Activated T-helper 2 cell treated with anti-CD3 and anti-CD28 coated beads, Interferon-gamma antibody, Interleukin-2, Interleukin-4, amounts not matched to agents 10 μg/mL and 5 μg/mL and 100 μg/mL, durations not matched to agents 14 hours and 24 hours and 36 hours (primary cell): ENCODE results near the gene DDX24. TPM values are rescaled to one million over a fixed set of nuclear protein-coding genes. Genes with fewer than 3 reads are reported as not detected.
"Not testable (repeated sequence)": the region's sequence is repeated elsewhere in the genome, so short reads cannot be mapped to it uniquely, and the experiment has no call there.

Source experiments
- DNase-seq: peaks from one replicate; pipeline ENCODE4 v3.0.0; 2021; ENCODE audit warnings: low spot score
- H3K27ac Mint-ChIP-seq: one replicate; pipeline ENCODE4 v1.8.0; 2021; ENCODE audit warnings: mixed read lengths
- H3K27me3 Mint-ChIP-seq: one replicate; pipeline ENCODE4 v1.8.0; 2021; ENCODE audit warnings: low read depth, mixed read lengths
- H3K36me3 Mint-ChIP-seq: one replicate; pipeline ENCODE4 v1.8.0; 2021; ENCODE audit warnings: low read depth, mixed read lengths
- H3K4me1 Mint-ChIP-seq: one replicate; pipeline ENCODE4 v1.8.0; 2021; ENCODE audit warnings: low read depth, mixed read lengths
- H3K4me3 Mint-ChIP-seq: one replicate; pipeline ENCODE4 v1.8.0; 2021; ENCODE audit warnings: low read depth, mild to moderate bottlenecking, moderate library complexity, mixed read lengths
- H3K9me3 Mint-ChIP-seq: one replicate; pipeline ENCODE4 v1.8.0; 2021; ENCODE audit warnings: mixed read lengths
- intact Hi-C: fragments of 100-400 bp; cut with micrococcal nuclease; formaldehyde crosslinking; loops from one replicate; pipeline ENCODE4 v1.15.1; 2023
- total RNA-seq: library from RNA; stranded (reverse); gene quantifications from 2 replicates; pipeline ENCODE4 v1.2.3, GENCODE V29; 2022

DDX24 gene
- total RNA-seq, 1 donor from 2014 or later = 277 TPM

DNA sequence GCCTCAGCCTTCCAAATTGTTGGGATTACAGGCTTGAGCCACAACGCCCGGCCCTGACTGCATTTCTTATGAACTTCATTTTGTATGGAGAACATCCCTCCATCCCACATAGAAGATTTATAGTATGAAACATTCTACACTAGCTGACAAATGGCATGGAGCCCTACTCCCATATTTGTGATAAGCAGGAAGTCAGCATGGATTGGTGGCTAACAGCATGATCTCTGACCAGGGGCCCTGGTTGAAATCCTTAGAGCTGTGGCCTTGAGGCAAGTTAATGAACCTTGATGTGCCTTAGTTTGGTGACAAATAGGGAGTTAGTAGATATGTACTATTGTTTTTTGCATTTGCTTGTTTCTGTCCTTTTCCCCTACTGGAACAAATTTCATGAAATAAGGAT is 12.4 kb upstream of the DDX24 start:
- Mint-ChIP-seq H3K9me3 (no peaks in the 10 kb centered on the region), H3K27me3 (no peaks in the 10 kb centered on the region), H3K4me1 (no peaks in the 10 kb centered on the region), H3K36me3 (no peaks in the 10 kb centered on the region), H3K4me3 (no peak overlapping the region), H3K27ac (no peak overlapping the region)
- intact Hi-C loops = no loop called here
- no peak for DNase-seq

GRCh38 chr14:94089479-94089878 is 8.5 kb upstream of the DDX24 start:
- DNase-seq = no peak
- no peaks in the 10 kb centered on the region for H3K27me3 Mint-ChIP-seq
- peaks cover 12% of the 10 kb centered on the region for H3K36me3 Mint-ChIP-seq
- H3K27ac Mint-ChIP-seq = no peak overlapping the region
- no peak overlapping the region for H3K4me3 Mint-ChIP-seq
- peaks cover 3% of the 10 kb centered on the region for H3K9me3 Mint-ChIP-seq
- intact Hi-C loops = no loop called here
- H3K4me1 Mint-ChIP-seq = no peaks in the 10 kb centered on the region

DNA sequence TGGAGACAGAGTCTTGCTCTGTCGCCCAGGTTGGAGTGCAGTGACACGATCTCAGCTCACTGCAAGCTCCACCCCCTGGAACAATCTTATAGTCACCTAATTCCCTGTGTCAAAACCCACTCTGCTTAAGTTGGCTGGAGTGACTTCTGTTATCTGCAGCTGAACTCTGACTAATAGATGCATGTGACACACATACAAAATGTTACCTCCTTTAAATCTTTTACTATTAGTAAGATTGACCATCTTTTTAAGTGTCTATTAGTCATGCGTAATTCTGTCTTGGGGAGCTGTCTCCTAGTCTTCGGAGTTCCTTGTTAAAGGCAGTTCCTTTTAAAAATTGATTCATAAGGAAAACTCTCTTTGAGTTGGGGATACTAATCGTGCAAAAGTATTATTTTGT is 7.5 kb upstream of the DDX24 start:
- no peaks in the 10 kb centered on the region for H3K4me1 Mint-ChIP-seq
- intact Hi-C loops = no loop called here
- no peak for DNase-seq
- H3K4me3 Mint-ChIP-seq = no peak overlapping the region
- H3K36me3 Mint-ChIP-seq = peaks cover 14% of the 10 kb centered on the region
- peaks cover 3% of the 10 kb centered on the region for H3K9me3 Mint-ChIP-seq
- no peak overlapping the region for H3K27ac Mint-ChIP-seq
- H3K27me3 Mint-ChIP-seq = no peaks in the 10 kb centered on the region

GRCh38 chr14:94087891-94088290 is 6.9 kb upstream of the DDX24 start:
- intact Hi-C loops = no loop called here
- Mint-ChIP-seq H3K9me3 (peaks cover 3% of the 10 kb centered on the region), H3K4me3 (no peak overlapping the region), H3K4me1 (peaks cover 4% of the 10 kb centered on the region), H3K36me3 (peaks cover 20% of the 10 kb centered on the region), H3K27ac (no peak overlapping the region), H3K27me3 (no peaks in the 10 kb centered on the region)
- no peak for DNase-seq

- Mint-ChIP-seq H3K27me3 (no peaks in the 10 kb centered on the region), H3K36me3 (peaks cover 62% of the 10 kb centered on the region), H3K4me3 (peak overlapping the region; percentile 99), H3K27ac (peak overlapping the region; percentile 100), H3K9me3 (peaks cover 3% of the 10 kb centered on the region), H3K4me1 (peaks cover 47% of the 10 kb centered on the region)
- no peak for DNase-seq
- intact Hi-C loops = loop anchor here (1.0 to 5.0 kb wide), 5 partner anchors 25 to 91 kb away; partner anchors contain the start of genes OTUB2 and PPP4R4
These were observed 401 bp upstream of the DDX24 start for GRCh38 chr14:94081386-94081820.

DNA sequence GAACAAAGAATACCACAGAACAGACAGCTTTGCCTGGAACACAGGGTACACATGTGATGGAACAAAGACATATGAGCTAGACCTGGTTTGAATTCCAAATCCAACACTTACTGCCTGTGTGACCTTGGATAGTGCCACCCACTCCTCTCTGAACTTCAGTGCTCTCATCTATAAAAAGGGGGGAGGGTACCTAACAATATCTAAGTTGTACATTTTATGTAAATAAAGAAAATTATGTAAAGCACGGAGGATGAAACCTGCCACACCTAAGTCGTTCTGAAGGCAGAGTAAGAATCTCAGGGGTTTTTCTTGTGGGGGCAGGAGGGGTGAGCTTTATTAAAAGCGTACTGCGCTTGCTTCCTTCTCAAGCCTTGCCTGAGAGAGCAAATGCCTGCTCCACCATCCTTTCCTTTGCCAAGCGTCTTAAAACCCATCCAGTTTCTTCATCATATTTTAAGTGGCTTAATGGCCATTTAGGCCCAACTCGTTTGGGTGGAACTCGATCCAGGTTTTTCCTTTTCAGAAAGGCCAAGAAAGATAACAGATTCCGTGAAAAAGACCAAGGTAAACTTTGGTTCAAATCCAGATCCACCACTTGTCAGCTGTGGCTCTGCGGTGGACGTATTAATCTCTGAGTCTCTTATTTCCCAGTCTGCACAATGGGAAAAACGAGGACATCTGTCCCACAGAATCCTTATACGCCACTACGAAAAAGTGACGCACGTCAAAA is 946 bp downstream of the DDX24 start:
- peaks cover 69% of the 10 kb centered on the region for H3K36me3 Mint-ChIP-seq
- peak overlapping the region; percentile 100 for H3K27ac Mint-ChIP-seq
- no peaks in the 10 kb centered on the region for H3K27me3 Mint-ChIP-seq
- intact Hi-C loops = loop anchor here (2.0 to 5.0 kb wide), 4 partner anchors 23 to 92 kb away; partner anchors contain the start of genes OTUB2 and PPP4R4
- peak overlapping the region; percentile 99 for H3K4me3 Mint-ChIP-seq
- H3K4me1 Mint-ChIP-seq = peaks cover 51% of the 10 kb centered on the region
- DNase-seq = no peak
- peaks cover 9% of the 10 kb centered on the region for H3K9me3 Mint-ChIP-seq

- Mint-ChIP-seq H3K9me3 (peaks cover 24% of the 10 kb centered on the region), H3K27me3 (no peaks in the 10 kb centered on the region), H3K36me3 (peaks cover 74% of the 10 kb centered on the region), H3K27ac (no peak overlapping the region), H3K4me3 (peak overlapping the region; percentile 55), H3K4me1 (peaks cover 47% of the 10 kb centered on the region)
- DNase-seq = no peak
- intact Hi-C loops = no loop called here
These were observed 3.2 kb downstream of the DDX24 start for GRCh38 chr14:94077823-94078222.

- no peak for DNase-seq
- no peaks in the 10 kb centered on the region for H3K27me3 Mint-ChIP-seq
- intact Hi-C loops = no loop called here
- H3K4me1 Mint-ChIP-seq = peaks cover 44% of the 10 kb centered on the region
- peaks cover 77% of the 10 kb centered on the region for H3K36me3 Mint-ChIP-seq
- H3K27ac Mint-ChIP-seq = no peak overlapping the region
- H3K4me3 Mint-ChIP-seq = peak overlapping the region; percentile 51
- peaks cover 27% of the 10 kb centered on the region for H3K9me3 Mint-ChIP-seq
These were observed 3.7 kb downstream of the DDX24 start for GRCh38 chr14:94077111-94077821.

DNA sequence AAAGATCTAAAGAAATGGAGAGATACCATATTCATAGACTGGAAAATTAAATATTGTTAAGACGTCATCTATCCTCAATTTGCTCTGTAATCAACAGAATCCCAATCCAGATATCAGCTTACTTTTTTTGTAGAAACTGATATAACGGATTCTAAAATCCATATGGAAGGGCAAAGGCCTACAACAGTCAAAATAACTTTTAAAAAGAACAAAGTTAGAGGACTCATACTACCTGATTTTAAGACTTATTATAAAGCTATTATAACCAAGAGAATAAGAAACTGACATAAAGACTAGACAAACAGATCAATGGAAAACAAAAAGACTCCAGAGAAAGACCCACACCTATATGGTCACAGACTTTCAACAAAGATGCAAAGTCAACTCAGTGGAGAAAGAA is 6.0 kb downstream of the DDX24 start:
- Mint-ChIP-seq H3K27me3 (no peaks in the 10 kb centered on the region), H3K36me3 (peaks cover 94% of the 10 kb centered on the region), H3K27ac (no peak overlapping the region), H3K4me3 (peak overlapping the region; percentile 1), H3K4me1 (peaks cover 36% of the 10 kb centered on the region), H3K9me3 (peaks cover 44% of the 10 kb centered on the region)
- intact Hi-C loops = no loop called here
- DNase-seq = no peak

DNA sequence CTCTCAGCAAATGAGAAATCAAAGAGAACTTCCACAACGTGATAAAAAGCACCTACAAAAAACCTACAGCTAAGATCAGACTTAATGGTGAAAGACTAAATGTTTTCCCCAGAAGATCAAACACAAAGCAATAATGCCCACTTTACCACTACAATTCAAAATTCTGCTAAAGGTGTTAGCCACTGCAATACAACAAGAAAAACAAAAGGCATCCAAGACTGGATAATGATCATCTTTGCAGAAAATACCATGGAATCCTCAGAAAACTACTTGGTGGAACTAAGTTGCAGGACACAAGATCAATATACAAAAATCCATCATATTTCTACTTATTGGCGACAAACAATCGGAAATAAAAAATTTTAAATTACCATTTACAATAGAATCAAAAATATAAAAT is 6.5 kb downstream of the DDX24 start:
- peaks cover 94% of the 10 kb centered on the region for H3K36me3 Mint-ChIP-seq
- intact Hi-C loops = no loop called here
- no peak overlapping the region for H3K27ac Mint-ChIP-seq
- no peak for DNase-seq
- no peak overlapping the region for H3K4me3 Mint-ChIP-seq
- no peaks in the 10 kb centered on the region for H3K27me3 Mint-ChIP-seq
- H3K4me1 Mint-ChIP-seq = peaks cover 32% of the 10 kb centered on the region
- peaks cover 49% of the 10 kb centered on the region for H3K9me3 Mint-ChIP-seq

DNA sequence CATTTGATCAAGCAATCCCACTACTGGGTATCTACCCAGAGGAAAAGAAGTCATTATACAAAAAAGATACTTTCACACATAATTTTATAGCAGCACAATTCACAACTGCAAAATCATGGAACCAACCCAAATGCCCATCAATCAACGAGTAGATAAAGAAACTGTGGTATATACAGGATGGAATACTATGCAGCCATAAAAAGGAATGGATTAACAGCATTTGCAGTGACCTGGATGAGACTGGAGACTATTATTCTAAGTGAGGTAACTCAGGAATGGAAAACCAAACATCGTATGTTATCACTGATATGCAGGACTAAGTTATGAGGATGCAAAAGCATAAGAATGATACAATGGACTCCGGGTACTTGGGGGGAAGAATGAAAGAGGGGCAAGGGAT is 8.9 kb downstream of the DDX24 start:
- H3K36me3 Mint-ChIP-seq = peaks cover 95% of the 10 kb centered on the region
- H3K27ac Mint-ChIP-seq, H3K27me3 Mint-ChIP-seq, DNase-seq, H3K4me3 Mint-ChIP-seq, intact Hi-C loops: not testable (repeated sequence)
- H3K9me3 Mint-ChIP-seq = peaks cover 73% of the 10 kb centered on the region
- peaks cover 27% of the 10 kb centered on the region for H3K4me1 Mint-ChIP-seq

DNA sequence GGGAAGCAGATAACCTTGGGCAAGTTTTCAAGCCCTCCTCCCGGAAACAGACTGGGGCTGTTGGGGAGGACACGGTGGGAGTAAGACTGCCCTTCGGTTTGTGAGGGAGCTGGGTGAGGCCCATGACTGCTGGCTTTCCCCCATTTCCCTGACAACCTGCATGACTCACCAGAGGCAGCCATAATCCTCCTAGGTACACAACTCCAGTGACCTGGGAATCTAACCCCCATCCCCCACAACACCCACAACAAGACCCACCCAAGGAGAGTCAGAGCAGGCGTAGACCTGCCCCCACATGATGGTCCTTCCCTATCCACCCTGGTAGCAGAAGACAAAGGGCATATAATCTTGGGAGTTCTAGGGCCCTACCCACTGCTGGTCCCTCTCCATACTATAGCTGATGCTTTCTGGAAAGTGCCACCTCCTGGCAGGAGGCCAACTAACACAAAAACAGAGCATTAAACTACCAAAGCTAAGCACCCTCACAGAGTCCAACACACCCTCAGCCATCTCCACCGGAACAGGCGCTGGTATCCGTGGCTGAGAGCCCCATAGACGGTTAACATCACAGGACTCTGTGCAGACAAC is 14.8 kb downstream of the DDX24 start:
- intact Hi-C loops = no loop called here
- peaks cover 80% of the 10 kb centered on the region for H3K36me3 Mint-ChIP-seq
- H3K27me3 Mint-ChIP-seq = no peaks in the 10 kb centered on the region
- H3K9me3 Mint-ChIP-seq = peaks cover 47% of the 10 kb centered on the region
- no peak overlapping the region for H3K27ac Mint-ChIP-seq
- peaks cover 42% of the 10 kb centered on the region for H3K4me1 Mint-ChIP-seq
- DNase-seq = no peak
- no peak overlapping the region for H3K4me3 Mint-ChIP-seq
